WTC11 (cell line): ENCODE data around the gene SIAH3.

Experiments used
- JUN ChIP-seq: sonication (generic); formaldehyde crosslinking; IDR thresholded peaks from 2 replicates; pipeline ENCODE4 v1.8.0; 2023; ENCODE audit warnings: mild to moderate bottlenecking, missing genetic modification reagents
- NFE2L1 ChIP-seq: sonication (generic); formaldehyde crosslinking; IDR thresholded peaks from 2 replicates; pipeline ENCODE4 v1.8.1; 2023; ENCODE audit warnings: missing genetic modification reagents
- ZNF416 ChIP-seq: fragments of 250-450 bp; sonication (Bioruptor Pico); IDR thresholded peaks from 2 replicates; pipeline ENCODE4 v1.9.0; 2021; ENCODE audit warnings: mild to moderate bottlenecking, inconsistent platforms

DNA sequence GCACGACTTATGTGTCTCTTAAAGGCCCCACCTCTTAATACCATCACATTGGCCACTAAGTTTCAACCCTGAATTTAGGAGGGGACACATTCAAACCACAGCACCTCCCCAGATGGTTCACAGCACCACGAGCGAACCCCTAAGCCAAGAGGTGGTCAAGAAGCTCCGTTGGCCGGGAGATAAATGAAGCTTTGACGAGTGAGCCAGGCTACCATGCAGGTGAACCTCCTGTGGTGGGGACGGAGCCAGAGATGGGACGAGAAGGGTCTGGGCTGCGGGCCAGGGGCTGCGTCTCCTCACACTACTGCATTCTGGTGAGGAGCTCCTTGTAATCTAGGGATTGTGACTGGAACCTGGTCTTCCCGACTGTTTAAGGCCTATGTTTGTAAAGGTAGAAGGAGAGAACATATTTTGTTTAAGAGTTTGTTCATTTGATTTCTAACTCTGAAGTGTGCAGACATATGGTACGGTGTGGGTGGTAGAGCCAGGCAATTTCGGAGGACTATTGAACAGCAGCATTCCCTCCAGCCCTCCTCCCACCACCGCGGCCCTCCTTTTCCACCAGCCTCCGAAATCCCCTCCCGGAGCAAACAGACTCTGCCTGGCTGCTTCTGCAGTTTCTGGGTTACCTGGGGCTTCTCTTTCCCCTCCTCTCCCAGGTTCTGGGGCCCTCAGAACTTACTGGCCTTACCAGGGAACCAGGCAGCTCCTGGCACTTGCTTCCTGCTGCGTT is 31.3 kb downstream of the SIAH3 start:
- TF ChIP-seq ZNF416 (no peak), NFE2L1 (CRISPR knock-in tag) (no peak), JUN (CRISPR knock-in tag) (no peak)
